Neural cell (in vitro differentiated cells): ENCODE results near the gene THBS2.

Experiments
- MXI1 ChIP-seq: fragments of 450-650 bp; conservative IDR thresholded peaks from 2 replicates; pipeline ENCODE4 v1.6.1; 2014; ENCODE audit warnings: antibody characterized with exemption, mild to moderate bottlenecking; ENCODE audit not compliant: poor library complexity, severe bottlenecking
- TF ChIP-seq, protein P1 (sequence below): fragments of 450-650 bp; IDR thresholded peaks from 2 replicates; pipeline ENCODE4 v1.5.1; 2014; ENCODE audit warnings: antibody characterized with exemption, mild to moderate bottlenecking, moderate library complexity; ENCODE audit not compliant: poor library complexity, severe bottlenecking

DNA sequence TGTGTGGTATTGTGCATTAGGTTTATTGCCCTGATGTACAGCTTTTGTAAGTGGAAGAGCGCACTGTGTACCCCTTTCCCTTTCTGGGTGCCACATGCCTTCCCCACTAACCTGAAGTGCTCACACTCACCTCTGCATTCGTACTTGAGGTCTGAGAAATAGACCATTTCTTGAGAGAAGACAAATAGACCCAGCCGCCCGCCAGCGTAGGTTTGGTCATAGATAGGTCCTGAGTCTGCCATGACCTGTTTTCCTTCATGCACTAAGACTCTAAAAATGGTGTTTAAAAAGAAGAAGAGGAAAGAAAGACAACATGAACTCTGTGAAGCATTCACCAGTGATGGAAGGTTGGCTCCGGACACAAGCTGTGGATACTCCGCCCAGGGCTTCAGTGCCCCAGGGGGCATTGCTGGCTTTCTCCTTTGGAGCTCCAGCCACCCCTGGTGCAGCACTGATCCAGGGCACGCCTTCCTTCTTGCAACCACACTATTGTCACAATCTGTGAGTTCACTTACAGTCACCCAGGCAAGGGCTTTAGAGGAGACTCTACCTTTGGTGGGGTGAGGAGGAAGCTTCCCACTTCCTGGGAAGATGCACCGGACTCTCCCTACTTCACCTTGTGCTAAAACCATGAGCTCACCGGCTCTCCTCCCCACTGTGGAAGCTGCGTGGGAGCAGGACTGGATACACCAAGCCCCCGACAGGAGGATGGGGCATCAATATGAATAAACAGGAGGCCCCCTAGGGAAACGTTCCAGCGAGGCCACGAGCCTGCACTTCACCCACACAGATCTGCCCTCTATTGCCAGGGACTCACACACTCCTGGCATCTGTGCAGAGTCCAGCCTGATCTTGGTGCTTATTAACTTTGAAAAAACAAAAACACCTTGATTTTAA lies 33.3 kb downstream of the THBS2 start:
- TF ChIP-seq, protein P1, sequence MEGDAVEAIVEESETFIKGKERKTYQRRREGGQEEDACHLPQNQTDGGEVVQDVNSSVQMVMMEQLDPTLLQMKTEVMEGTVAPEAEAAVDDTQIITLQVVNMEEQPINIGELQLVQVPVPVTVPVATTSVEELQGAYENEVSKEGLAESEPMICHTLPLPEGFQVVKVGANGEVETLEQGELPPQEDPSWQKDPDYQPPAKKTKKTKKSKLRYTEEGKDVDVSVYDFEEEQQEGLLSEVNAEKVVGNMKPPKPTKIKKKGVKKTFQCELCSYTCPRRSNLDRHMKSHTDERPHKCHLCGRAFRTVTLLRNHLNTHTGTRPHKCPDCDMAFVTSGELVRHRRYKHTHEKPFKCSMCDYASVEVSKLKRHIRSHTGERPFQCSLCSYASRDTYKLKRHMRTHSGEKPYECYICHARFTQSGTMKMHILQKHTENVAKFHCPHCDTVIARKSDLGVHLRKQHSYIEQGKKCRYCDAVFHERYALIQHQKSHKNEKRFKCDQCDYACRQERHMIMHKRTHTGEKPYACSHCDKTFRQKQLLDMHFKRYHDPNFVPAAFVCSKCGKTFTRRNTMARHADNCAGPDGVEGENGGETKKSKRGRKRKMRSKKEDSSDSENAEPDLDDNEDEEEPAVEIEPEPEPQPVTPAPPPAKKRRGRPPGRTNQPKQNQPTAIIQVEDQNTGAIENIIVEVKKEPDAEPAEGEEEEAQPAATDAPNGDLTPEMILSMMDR = no peak
- TF ChIP-seq MXI1 = no peak
